SK-N-SH (cell line): ENCODE measurements around the gene FAT2. TPM values are rescaled to one million over a fixed set of nuclear protein-coding genes. Genes with fewer than 3 reads are reported as not detected.

Source experiments
- CTCF ChIA-PET: fragments of 300-600, 350-600 bp; formaldehyde crosslinking; extraction: SDS; loops from one replicate; lab custom pipeline; 2021; lab: Yijun Ruan, JAX
- POLR2A ChIA-PET: fragments of 350-600 bp; sonication (Branson Sonifier 250); formaldehyde crosslinking; extraction: SDS; loops from one replicate; lab custom pipeline; 2020; ENCODE audit warnings: antibody characterized with exemption, inconsistent platforms; lab: Yijun Ruan, JAX
- DNase-seq: peaks from one replicate; pipeline ENCODE4 v3.0.0; 2012
- H2AFZ ChIP-seq: fragments of 200-600 bp; sonication (generic); 2 replicates; pipeline ENCODE4 v1.8.1; 2016; ENCODE audit warnings: antibody characterized with exemption, mild to moderate bottlenecking, low read depth
- H3F3A ChIP-seq: fragments of 200-600 bp; sonication (generic); replicated peaks from 2 replicates; pipeline ENCODE3; 2016; ENCODE audit warnings: antibody characterized with exemption, mild to moderate bottlenecking; ENCODE audit not compliant: insufficient read depth
- H3K27ac ChIP-seq, 2 experiments: fragments of 200-500 bp in 1 of 2; fragments of 200-600 bp in 1 of 2; sonication (Bioruptor generic) in 1 of 2; sonication (generic), shearing (Covaris generic) in 1 of 2; 2 replicates each; pipeline versions ENCODE4 v1.5.1 to v1.6.1; 2014 to 2016; ENCODE audit warnings: low read depth in 2 of 2, inconsistent platforms in 1 of 2, low read length in 1 of 2, mild to moderate bottlenecking in 1 of 2, mixed read lengths in 1 of 2
- H3K27me3 ChIP-seq: fragments of 200-600 bp; sonication (generic), shearing (Covaris generic); 2 replicates; pipeline ENCODE4 v1.6.1; 2016; ENCODE audit warnings: mixed run types; ENCODE audit not compliant: insufficient read depth
- H3K36me3 ChIP-seq, 2 experiments: fragments of 200-500 bp in 1 of 2; fragments of 200-600 bp in 1 of 2; sonication (Bioruptor generic) in 1 of 2; sonication (generic) in 1 of 2; replicated peaks in 1 of 2; 2 replicates each; pipeline versions ENCODE3 to v1.5.1; 2014 to 2016; ENCODE audit warnings: low read length in 1 of 2, mild to moderate bottlenecking in 1 of 2; ENCODE audit not compliant: insufficient read depth in 2 of 2, control insufficient read depth in 1 of 2
- H3K4me1 ChIP-seq, 2 experiments: fragments of 200-500 bp in 1 of 2; fragments of 200-600 bp in 1 of 2; sonication (Bioruptor generic) in 1 of 2; sonication (generic), shearing (Covaris generic) in 1 of 2; 2 replicates each; pipeline versions ENCODE4 v1.5.1 to v1.6.1; 2014 to 2016; ENCODE audit warnings: low read depth in 1 of 2, low read length in 1 of 2, mixed run types in 1 of 2; ENCODE audit not compliant: insufficient read depth in 2 of 2, control insufficient read depth in 1 of 2
- H3K4me2 ChIP-seq: fragments of 200-600 bp; sonication (generic), shearing (Covaris generic); 2 replicates; pipeline ENCODE4 v1.6.1; 2017; ENCODE audit warnings: mixed run types
- H3K4me3 ChIP-seq, 2 experiments: fragments of 200-500 bp in 1 of 2; fragments of 200-600 bp in 1 of 2; sonication (Bioruptor generic) in 1 of 2; sonication (generic), shearing (Covaris generic) in 1 of 2; 2 replicates each; pipeline versions ENCODE4 v1.5.1 to v1.8.1; 2014 to 2016; ENCODE audit warnings: low read depth in 2 of 2, inconsistent platforms in 1 of 2, low read length in 1 of 2, mild to moderate bottlenecking in 1 of 2, mixed read lengths in 1 of 2, moderate library complexity in 1 of 2
- H3K79me2 ChIP-seq: fragments of 200-600 bp; sonication (generic); 2 replicates; pipeline ENCODE4 v1.8.1; 2017; ENCODE audit warnings: mild to moderate bottlenecking; ENCODE audit not compliant: insufficient read depth
- H3K9ac ChIP-seq: fragments of 200-600 bp; sonication (generic); 2 replicates; pipeline ENCODE4 v1.6.1; 2017; ENCODE audit warnings: mixed run types
- H3K9me2 ChIP-seq: fragments of 200-600 bp; sonication (generic); 2 replicates; pipeline ENCODE4 v1.6.1; 2017; ENCODE audit warnings: mixed run types
- H3K9me3 ChIP-seq: fragments of 200-600 bp; sonication (generic); 2 replicates; pipeline ENCODE4 v1.6.1; 2017; ENCODE audit warnings: mixed run types, mild to moderate bottlenecking, moderate library complexity
- H4K20me1 ChIP-seq: fragments of 200-600 bp; sonication (generic); 2 replicates; pipeline ENCODE4 v1.6.1; 2017; ENCODE audit warnings: mild to moderate bottlenecking, mixed run types; ENCODE audit not compliant: insufficient read depth
- CHD2 ChIP-seq: fragments of 150-350 bp; IDR thresholded peaks from 2 replicates; pipeline ENCODE4 v1.6.1; 2018; ENCODE audit warnings: low read length; ENCODE audit not compliant: partially characterized antibody
- ELF1 ChIP-seq: IDR thresholded peaks from 2 replicates; pipeline ENCODE4 v1.4.0; 2012
- EZH2phosphoT487 ChIP-seq: fragments of 200-600 bp; sonication (generic); IDR thresholded peaks from 2 replicates; pipeline ENCODE4 v1.6.1; 2017; ENCODE audit warnings: low read depth, mixed run types, mild to moderate bottlenecking, antibody characterized with exemption, moderate library complexity, borderline replicate concordance
- FOXM1 ChIP-seq: IDR thresholded peaks from 2 replicates; pipeline ENCODE4 v1.4.0; 2012; ENCODE audit warnings: low read depth, mild to moderate bottlenecking
- MAX ChIP-seq: IDR thresholded peaks from 2 replicates; pipeline ENCODE4 v1.4.0; 2012; ENCODE audit warnings: low read depth
- NFIC ChIP-seq: IDR thresholded peaks from 2 replicates; pipeline ENCODE4 v1.4.0; 2012; ENCODE audit warnings: borderline replicate concordance
- POLR2AphosphoS5 ChIP-seq: IDR thresholded peaks from 2 replicates; pipeline ENCODE4 v1.6.1; 2012; ENCODE audit warnings: low read depth, low read length
- RAD21 ChIP-seq: IDR thresholded peaks from 2 replicates; pipeline ENCODE4 v1.6.1; 2012; ENCODE audit warnings: mild to moderate bottlenecking, low read length
- TAF1 ChIP-seq: IDR thresholded peaks from 2 replicates; pipeline ENCODE4 v1.6.1; 2012; ENCODE audit warnings: low read depth, mild to moderate bottlenecking, low read length, moderate library complexity, borderline replicate concordance
- TEAD4 ChIP-seq: IDR thresholded peaks from 2 replicates; pipeline ENCODE4 v1.4.0; 2012; ENCODE audit warnings: mild to moderate bottlenecking, borderline replicate concordance; ENCODE audit not compliant: insufficient read depth
- WGBS: methylation state at CpG from one replicate; pipeline ENCODE4 v1.1.6; 2017; ENCODE audit warnings: low lambda C conversion rate; 5-methylcytosine and 5-hydroxymethylcytosine counted together
- polyA plus RNA-seq, 3 experiments: library from polyadenylated mRNA; depleted of rRNA; stranded (reverse); fragments of >200 nt; gene quantifications; 2 replicates each; pipeline ENCODE4 v1.2.3, GENCODE V29; 2012
- TF ChIP-seq, protein P1 (sequence below): IDR thresholded peaks from 2 replicates; pipeline ENCODE4 v1.6.1; 2012; ENCODE audit warnings: mild to moderate bottlenecking, low read depth, low read length, moderate library complexity
- TF ChIP-seq, protein P2 (sequence below): IDR thresholded peaks from 2 replicates; pipeline ENCODE4 v1.4.0; 2012; ENCODE audit warnings: low read depth, borderline replicate concordance

Gene FAT2
- polyA plus RNA-seq, 1 of the 3 experiments (the other 2 are of a cell fraction) = not detected

DNA sequence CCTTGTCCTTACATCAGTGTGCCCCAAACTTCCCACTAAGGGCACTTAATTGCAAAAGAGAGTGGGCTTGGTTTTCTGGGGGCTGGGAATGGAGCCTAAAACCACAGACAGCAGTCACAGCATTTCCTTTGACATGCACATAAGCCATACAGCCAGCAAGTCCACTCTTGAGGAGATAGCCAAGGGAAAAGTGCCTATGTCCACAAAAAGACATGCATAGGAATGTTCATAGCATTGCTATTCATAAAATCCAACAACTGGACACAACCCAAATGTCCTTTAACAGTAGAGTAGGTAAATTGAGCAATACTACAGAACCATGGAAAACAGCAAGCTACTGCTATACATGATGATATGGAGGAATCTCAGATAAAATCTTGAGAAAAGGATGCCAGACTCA, 11.7 kb upstream of the FAT2 start:
- Histone ChIP-seq H3K9ac (no peak overlapping the region), H2AFZ (no peak overlapping the region), H4K20me1 (no peaks in the 10 kb centered on the region), H3K27ac (no peak overlapping the region), H3K4me2 (no peak overlapping the region), H3K9me2 (no peaks in the 10 kb centered on the region), H3F3A (no peaks in the 10 kb centered on the region), H3K79me2 (no peaks in the 10 kb centered on the region), H3K9me3 (no peaks in the 10 kb centered on the region), H3K4me1 (no peaks in the 10 kb centered on the region), H3K27me3 (no peaks in the 10 kb centered on the region), H3K36me3 (no peaks in the 10 kb centered on the region), H3K4me3 (no peak overlapping the region)
- TF ChIP-seq, protein P1, sequence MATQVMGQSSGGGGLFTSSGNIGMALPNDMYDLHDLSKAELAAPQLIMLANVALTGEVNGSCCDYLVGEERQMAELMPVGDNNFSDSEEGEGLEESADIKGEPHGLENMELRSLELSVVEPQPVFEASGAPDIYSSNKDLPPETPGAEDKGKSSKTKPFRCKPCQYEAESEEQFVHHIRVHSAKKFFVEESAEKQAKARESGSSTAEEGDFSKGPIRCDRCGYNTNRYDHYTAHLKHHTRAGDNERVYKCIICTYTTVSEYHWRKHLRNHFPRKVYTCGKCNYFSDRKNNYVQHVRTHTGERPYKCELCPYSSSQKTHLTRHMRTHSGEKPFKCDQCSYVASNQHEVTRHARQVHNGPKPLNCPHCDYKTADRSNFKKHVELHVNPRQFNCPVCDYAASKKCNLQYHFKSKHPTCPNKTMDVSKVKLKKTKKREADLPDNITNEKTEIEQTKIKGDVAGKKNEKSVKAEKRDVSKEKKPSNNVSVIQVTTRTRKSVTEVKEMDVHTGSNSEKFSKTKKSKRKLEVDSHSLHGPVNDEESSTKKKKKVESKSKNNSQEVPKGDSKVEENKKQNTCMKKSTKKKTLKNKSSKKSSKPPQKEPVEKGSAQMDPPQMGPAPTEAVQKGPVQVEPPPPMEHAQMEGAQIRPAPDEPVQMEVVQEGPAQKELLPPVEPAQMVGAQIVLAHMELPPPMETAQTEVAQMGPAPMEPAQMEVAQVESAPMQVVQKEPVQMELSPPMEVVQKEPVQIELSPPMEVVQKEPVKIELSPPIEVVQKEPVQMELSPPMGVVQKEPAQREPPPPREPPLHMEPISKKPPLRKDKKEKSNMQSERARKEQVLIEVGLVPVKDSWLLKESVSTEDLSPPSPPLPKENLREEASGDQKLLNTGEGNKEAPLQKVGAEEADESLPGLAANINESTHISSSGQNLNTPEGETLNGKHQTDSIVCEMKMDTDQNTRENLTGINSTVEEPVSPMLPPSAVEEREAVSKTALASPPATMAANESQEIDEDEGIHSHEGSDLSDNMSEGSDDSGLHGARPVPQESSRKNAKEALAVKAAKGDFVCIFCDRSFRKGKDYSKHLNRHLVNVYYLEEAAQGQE = no peak
- TF ChIP-seq TAF1 (no peak), RAD21 (no peak), EZH2phosphoT487 (no peak), ELF1 (no peak), FOXM1 (no peak)
- TF ChIP-seq, protein P2, sequence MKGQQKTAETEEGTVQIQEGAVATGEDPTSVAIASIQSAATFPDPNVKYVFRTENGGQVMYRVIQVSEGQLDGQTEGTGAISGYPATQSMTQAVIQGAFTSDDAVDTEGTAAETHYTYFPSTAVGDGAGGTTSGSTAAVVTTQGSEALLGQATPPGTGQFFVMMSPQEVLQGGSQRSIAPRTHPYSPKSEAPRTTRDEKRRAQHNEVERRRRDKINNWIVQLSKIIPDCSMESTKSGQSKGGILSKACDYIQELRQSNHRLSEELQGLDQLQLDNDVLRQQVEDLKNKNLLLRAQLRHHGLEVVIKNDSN = no peak
- CTCF ChIA-PET = interaction anchor here (0.6 kb wide), 1 partner anchor 148 kb away, joined by 3 read pairs; no protein-coding TSS in a partner anchor
- POLR2A ChIA-PET = no interaction called here
- DNase-seq = no peak

DNA sequence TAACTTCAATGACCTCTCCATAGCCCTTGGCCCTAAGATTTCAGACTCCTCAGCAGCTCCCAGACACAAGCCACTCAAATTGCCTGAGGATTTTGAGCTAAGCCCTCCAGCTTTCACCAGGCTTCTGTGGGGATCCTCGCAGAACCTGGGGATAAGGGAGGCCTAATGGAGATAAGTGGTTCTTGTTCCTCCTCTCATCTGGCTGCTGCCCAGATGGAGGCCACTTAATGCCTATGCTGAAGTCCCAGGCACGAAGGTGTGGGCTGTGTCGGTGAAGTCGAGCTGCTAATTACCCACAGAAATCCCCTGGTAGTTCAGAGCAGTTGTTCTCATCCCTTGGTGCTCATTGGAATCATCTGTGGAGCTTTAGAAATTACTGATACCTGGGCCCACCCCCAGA, 10.3 kb upstream of the FAT2 start:
- no peaks in the 10 kb centered on the region for H3K27me3 ChIP-seq
- CTCF ChIA-PET = interaction anchor here (0.7 to 1.3 kb wide), 4 partner anchors 10 to 154 kb away, joined by 3 to 7 read pairs (median 4); partner anchors contain the start of gene SLC36A1
- no peak for DNase-seq
- no peak for TF ChIP-seq MAX
- TF ChIP-seq, protein P2 = no peak
- TF ChIP-seq NFIC = no peak
- TF ChIP-seq CHD2 = no peak
- no peak for TF ChIP-seq TEAD4
- TF ChIP-seq POLR2AphosphoS5 = no peak
- TF ChIP-seq, all 33 proteins: peak for 0
- Histone ChIP-seq H3F3A (no peaks in the 10 kb centered on the region), H3K36me3 (no peaks in the 10 kb centered on the region), H3K9ac (no peak overlapping the region), H3K9me3 (no peaks in the 10 kb centered on the region), H4K20me1 (no peaks in the 10 kb centered on the region), H3K79me2 (no peaks in the 10 kb centered on the region), H3K4me2 (no peak overlapping the region), H3K4me1 (no peaks in the 10 kb centered on the region), H3K27ac (no peak overlapping the region), H3K9me2 (no peaks in the 10 kb centered on the region), H2AFZ (no peak overlapping the region), H3K4me3 (no peak overlapping the region)
- WGBS = 17% methylated on average over 3 of the region's 4 CpGs
- POLR2A ChIA-PET = no interaction called here
